ENCODE results near the gene TFDP1. TPM values are rescaled to one million over a fixed set of nuclear protein-coding genes. Genes with fewer than 3 reads are reported as not detected.

TFDP1 gene, protein sequence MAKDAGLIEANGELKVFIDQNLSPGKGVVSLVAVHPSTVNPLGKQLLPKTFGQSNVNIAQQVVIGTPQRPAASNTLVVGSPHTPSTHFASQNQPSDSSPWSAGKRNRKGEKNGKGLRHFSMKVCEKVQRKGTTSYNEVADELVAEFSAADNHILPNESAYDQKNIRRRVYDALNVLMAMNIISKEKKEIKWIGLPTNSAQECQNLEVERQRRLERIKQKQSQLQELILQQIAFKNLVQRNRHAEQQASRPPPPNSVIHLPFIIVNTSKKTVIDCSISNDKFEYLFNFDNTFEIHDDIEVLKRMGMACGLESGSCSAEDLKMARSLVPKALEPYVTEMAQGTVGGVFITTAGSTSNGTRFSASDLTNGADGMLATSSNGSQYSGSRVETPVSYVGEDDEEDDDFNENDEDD
- 77.4 TPM for total RNA-seq

DNA sequence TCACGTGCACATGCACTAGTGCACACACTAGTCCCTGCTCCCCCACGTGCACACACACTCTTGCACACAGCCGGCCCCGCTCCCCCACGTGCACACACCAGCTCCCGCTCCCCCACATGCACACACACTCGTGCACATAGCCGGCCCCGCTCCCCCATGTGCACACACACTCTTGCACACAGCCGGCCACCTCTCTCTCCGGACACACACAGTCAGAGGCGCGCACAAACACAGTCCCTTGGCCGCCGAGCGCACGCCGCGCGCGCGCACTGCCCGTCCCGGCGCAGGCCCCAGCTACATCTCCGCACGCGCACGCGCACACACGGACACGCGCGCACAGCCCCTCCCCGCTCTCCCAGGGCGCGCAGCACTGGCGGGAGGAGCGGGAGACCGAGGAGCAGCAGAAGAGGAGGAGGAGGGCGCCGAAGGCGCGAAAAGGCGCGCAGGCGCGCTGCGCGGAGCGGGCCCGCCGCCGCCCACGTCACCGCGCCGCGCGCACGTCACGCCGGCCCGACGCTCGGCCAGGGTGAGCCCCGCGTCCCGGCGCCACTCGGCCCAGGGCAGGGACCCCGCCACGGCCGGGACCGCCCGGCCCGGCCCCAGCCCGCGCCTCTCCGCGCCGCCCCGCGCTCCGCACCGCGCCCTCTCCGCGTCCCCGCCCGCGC is at the start of gene TFDP1:
TSS of gene TFDP1 (plus strand) at position 549 of the 665 bp plus-strand sequence. CDS start 1,085 bp downstream, outside the sequence.

DNA sequence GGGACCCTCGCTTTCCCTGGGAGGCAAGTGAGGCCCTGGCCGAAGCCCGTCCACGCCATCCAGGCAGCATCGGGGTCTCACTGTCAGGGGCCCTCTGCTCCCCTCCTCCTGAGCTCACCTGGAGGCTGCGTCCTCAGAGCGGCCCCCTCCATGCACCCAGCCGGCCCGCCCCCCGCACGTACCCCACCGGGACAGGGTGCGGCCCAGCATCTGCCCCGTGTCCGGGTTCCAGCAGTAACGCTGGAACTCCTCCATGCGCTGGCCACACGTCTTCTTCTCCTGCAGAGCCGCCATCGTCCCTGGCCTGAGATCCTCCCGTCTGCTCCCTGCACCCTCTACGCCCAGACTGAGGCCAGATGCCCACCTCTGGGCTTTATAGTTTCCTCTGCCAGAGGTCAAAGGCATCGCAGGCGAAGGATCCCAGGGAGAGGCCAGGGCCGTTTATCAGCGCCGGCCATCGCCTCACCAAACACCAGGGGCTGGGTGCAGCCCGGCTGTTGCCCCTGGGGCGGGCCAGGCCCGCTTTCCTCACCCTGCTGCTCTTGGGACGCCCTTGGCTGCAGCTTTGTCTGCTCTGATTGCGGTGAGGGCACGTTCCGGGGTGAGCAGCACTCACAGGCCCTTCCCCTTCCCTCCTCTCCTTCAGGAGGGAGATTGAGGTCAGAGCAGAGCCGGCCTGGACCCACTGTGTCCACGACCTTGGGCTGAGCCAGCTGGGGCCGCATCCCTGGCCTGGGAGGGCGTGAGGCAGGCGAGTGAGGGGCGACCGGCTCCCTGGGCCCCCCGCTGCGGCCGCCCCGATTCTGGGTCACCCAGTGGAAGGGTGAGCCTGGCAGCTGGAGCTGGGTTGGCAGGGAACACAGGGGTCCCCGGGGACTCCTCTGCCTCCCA is 73.5 kb downstream of the TFDP1 start, which contains the start of gene ATP4B:
TSS of gene ATP4B (minus strand) at position 348 of the 891 bp plus-strand sequence. CDS start at position 294, 54 bp downstream.

DNA sequence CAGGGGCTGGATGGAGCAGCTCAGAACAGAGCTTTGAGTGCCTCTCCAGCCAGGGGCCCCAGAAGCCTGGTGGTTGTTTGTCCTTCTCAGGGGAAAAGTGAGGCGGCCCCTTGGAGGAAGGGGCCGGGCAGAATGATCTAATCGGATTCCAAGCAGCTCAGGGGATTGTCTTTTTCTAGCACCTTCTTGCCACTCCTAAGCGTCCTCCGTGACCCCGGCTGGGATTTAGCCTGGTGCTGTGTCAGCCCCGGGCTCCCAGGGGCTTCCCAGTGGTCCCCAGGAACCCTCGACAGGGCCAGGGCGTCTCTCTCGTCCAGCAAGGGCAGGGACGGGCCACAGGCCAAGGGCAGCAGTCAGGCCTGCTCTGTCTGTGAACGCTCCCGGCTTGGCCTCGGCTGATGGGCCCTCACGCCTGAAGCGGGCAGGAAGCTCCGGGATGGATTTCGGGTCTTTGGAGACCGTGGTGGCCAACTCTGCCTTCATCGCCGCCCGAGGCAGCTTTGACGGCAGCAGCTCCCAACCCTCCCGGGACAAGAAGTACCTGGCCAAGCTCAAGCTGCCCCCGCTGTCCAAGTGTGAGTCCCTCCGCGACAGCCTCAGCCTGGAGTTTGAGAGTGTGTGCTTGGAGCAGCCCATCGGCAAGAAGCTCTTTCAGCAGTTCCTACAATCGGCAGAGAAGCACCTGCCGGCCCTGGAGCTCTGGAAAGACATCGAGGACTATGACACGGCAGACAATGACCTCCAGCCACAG is 82.6 kb downstream of the TFDP1 start, which contains the start of gene GRK1:
TSS of gene GRK1 (plus strand) at position 269 of the 751 bp plus-strand sequence. CDS start at position 437, 168 bp downstream.

Other genes with a start within 250 kb of the TFDP1 start
- 7.1 TPM for gene GRTP1, start 220.6 kb upstream of the TFDP1 start, total RNA-seq
- gene ADPRHL1, start 131.3 kb upstream of the TFDP1 start, total RNA-seq = 7.3 TPM
- gene DCUN1D2, start 94.0 kb upstream of the TFDP1 start, total RNA-seq = 38.0 TPM
- not detected for gene ATP4B, start 73.4 kb downstream of the TFDP1 start, total RNA-seq
- gene GRK1, start 82.5 kb downstream of the TFDP1 start, total RNA-seq = 25.6 TPM
- gene TMEM255B, start 174.5 kb downstream of the TFDP1 start, total RNA-seq = 4.9 TPM